SK-N-SH treated with all-trans-retinoic acid at 6 μM for 48 hours (cell line): ENCODE measurements around the gene PTCD1.

Source experiments
- ARNTL ChIP-seq: fragments of 450-650 bp; formaldehyde crosslinking; IDR thresholded peaks from 2 replicates; pipeline ENCODE4 v1.5.0; 2020; ENCODE audit warnings: low read depth, mild to moderate bottlenecking, moderate library complexity, borderline replicate concordance
- PATZ1 ChIP-seq: fragments of 250-450 bp; sonication (Bioruptor Pico); IDR thresholded peaks from 2 replicates; pipeline ENCODE4 v1.8.0; 2020; ENCODE audit warnings: mild to moderate bottlenecking, moderate library complexity, borderline replicate concordance
- RARB ChIP-seq: fragments of 250-450 bp; sonication (Bioruptor Pico); IDR thresholded peaks from 2 replicates; pipeline ENCODE4 v1.8.0; 2021; ENCODE audit warnings: mild to moderate bottlenecking, moderate library complexity
- TSHZ2 ChIP-seq: fragments of 250-450 bp; sonication (Bioruptor Pico); IDR thresholded peaks from 2 replicates; pipeline ENCODE4 v1.5.0; 2020; ENCODE audit warnings: mild to moderate bottlenecking, moderate library complexity
- ZFP3 ChIP-seq: fragments of 250-450 bp; sonication (Bioruptor Pico); IDR thresholded peaks from 2 replicates; pipeline ENCODE4 v1.5.0; 2020; ENCODE audit warnings: mild to moderate bottlenecking, moderate library complexity
- ZFP30 ChIP-seq: fragments of 450-650 bp; formaldehyde crosslinking; IDR thresholded peaks from 2 replicates; pipeline ENCODE4 v1.5.0; 2022; ENCODE audit warnings: mild to moderate bottlenecking, moderate library complexity

GRCh38 chr7:99386584-99387238, 51.9 kb downstream of the PTCD1 start:
- TF ChIP-seq ZFP30 (CRISPR knock-in tag): no peak
- no peak for TF ChIP-seq TSHZ2 (CRISPR knock-in tag)
- TF ChIP-seq RARB (CRISPR knock-in tag): no peak
- no peak for TF ChIP-seq PATZ1 (CRISPR knock-in tag)
- TF ChIP-seq ARNTL: no peak
- no peak for TF ChIP-seq ZFP3 (CRISPR knock-in tag)
